Nephron (organoid): ENCODE results near the gene MYOF.

Source experiments
- H3K27ac Mint-ChIP-seq, 3 experiments: 2 replicates each; pipeline ENCODE4 v1.8.0; 2020; ENCODE audit warnings: mixed read lengths in 3 of 3, mild to moderate bottlenecking in 2 of 3, moderate library complexity in 1 of 3
- H3K27me3 Mint-ChIP-seq: 2 replicates; pipeline ENCODE4 v1.8.0; 2021; ENCODE audit warnings: low read depth, mild to moderate bottlenecking, moderate library complexity, mixed read lengths
- H3K36me3 Mint-ChIP-seq: 2 replicates; pipeline ENCODE4 v1.8.0; 2020; ENCODE audit warnings: low read depth, mixed read lengths
- H3K4me1 Mint-ChIP-seq: 2 replicates; pipeline ENCODE4 v1.8.0; 2020; ENCODE audit warnings: mixed read lengths
- H3K4me3 Mint-ChIP-seq, 3 experiments: 2 replicates each; pipeline ENCODE4 v1.8.0; 2020; ENCODE audit warnings: mild to moderate bottlenecking in 3 of 3, mixed read lengths in 3 of 3, moderate library complexity in 2 of 3
- H3K9me3 Mint-ChIP-seq: 2 replicates; pipeline ENCODE4 v1.8.0; 2020; ENCODE audit warnings: mixed read lengths
- TF ChIP-seq, protein P1 (sequence below), 3 experiments: fragments of 200-600 bp; sonication (generic); IDR thresholded peaks; one replicate each; pipeline ENCODE4 v1.5.0; 2021; ENCODE audit warnings: antibody characterized with exemption in 3 of 3; ENCODE audit not compliant: unreplicated experiment in 3 of 3

The MYOF gene

DNA sequence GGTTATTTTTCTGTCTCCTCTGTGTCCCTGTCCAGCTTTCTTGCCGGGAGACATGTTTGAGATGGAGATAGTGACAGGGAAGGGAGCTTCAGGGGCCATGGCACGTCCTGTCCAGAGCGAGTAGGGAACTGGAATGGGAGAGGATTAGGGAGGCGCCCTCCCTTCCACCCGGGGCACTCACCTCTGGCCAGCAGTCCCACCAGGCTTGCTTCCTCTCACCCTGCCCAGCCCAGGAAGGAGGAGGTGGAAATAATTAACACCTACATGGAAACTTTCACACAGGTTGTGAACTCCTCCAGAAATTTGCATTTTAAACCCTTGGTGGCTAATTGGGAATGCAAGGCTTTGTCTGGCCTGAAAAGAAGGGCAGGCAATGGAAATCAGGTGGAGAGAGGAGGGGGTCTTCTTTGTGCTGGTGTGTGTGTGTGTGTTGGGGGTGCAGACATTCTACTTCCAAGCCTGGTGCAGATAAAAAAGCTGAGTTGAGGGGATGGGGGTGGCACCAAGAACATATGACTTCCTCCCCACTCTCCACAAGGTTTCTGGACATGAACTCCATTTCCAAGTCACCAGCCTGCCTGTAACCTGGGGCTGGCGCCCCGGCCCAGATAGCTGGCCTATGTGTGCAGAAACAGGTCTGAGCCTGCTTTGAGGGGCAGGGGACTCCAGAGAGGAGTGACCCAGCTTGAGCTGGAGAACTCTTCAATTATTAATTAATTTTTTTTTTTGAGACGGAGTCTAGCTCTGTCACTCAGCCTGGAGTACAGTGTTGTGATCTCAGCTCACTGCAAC is 209.1 kb downstream of the MYOF start:
- Mint-ChIP-seq H3K4me3 (no peak overlapping the region), H3K9me3 (peaks cover 13% of the 10 kb centered on the region), H3K27me3 (peaks cover 4% of the 10 kb centered on the region), H3K4me1 (no peaks in the 10 kb centered on the region), H3K36me3 (no peaks in the 10 kb centered on the region), H3K27ac (peak overlapping the region in 1 of 3 experiments; percentile 91)
- TF ChIP-seq, protein P1, sequence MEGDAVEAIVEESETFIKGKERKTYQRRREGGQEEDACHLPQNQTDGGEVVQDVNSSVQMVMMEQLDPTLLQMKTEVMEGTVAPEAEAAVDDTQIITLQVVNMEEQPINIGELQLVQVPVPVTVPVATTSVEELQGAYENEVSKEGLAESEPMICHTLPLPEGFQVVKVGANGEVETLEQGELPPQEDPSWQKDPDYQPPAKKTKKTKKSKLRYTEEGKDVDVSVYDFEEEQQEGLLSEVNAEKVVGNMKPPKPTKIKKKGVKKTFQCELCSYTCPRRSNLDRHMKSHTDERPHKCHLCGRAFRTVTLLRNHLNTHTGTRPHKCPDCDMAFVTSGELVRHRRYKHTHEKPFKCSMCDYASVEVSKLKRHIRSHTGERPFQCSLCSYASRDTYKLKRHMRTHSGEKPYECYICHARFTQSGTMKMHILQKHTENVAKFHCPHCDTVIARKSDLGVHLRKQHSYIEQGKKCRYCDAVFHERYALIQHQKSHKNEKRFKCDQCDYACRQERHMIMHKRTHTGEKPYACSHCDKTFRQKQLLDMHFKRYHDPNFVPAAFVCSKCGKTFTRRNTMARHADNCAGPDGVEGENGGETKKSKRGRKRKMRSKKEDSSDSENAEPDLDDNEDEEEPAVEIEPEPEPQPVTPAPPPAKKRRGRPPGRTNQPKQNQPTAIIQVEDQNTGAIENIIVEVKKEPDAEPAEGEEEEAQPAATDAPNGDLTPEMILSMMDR (IDR thresholded peaks at IDR 0.05; ENCODE audit: unreplicated experiment in 3 of 3): no peak

DNA sequence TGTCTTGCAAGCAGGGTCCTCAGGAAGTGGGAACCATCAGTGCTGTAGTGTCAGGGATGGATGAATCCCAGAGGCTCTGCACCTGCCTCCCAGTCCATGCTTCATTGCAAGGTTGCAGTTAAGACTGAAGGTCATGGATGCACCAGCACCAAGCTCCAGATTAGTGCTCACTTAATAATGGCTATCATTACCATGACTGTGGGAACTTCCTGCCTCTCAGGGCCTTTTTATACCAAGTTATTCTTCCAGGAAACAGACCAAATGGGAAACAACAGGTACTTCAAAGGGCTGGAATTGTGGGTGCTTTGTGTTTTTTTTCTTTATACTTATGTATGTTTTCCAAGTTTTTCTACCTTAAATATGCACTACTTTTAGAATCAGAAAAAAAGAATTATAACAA is 210.8 kb downstream of the MYOF start:
- TF ChIP-seq, protein P1 (IDR thresholded peaks at IDR 0.05; ENCODE audit: unreplicated experiment in 3 of 3): no peak
- no peak overlapping the region for H3K4me3 Mint-ChIP-seq
- peaks cover 13% of the 10 kb centered on the region for H3K9me3 Mint-ChIP-seq
- H3K27ac Mint-ChIP-seq: no peak overlapping the region
- peaks cover 4% of the 10 kb centered on the region for H3K27me3 Mint-ChIP-seq
- no peaks in the 10 kb centered on the region for H3K36me3 Mint-ChIP-seq
- no peaks in the 10 kb centered on the region for H3K4me1 Mint-ChIP-seq

DNA sequence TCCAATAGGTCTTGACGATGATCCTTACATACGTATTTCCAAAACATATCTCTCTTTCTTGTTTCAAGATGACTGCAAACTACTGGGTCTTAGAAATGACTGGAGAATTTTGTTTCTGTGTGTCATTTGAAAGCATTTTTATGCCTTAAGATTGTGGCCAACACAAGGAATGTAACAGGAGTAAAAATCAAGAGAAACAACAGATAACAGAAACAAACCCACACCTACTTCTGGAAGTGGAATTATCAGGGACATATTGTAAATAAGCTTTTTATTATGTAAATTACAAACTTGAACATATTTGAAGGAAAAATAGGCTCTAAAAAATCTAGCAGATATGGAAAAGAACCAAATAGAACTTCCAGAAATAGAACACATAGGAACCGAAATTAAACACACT is 212.9 kb downstream of the MYOF start:
- Mint-ChIP-seq H3K4me3 (no peak overlapping the region), H3K4me1 (no peaks in the 10 kb centered on the region), H3K9me3 (peaks cover 13% of the 10 kb centered on the region), H3K27me3 (peaks cover 4% of the 10 kb centered on the region), H3K27ac (no peak overlapping the region), H3K36me3 (no peaks in the 10 kb centered on the region)
- TF ChIP-seq, protein P1 (IDR thresholded peaks at IDR 0.05; ENCODE audit: unreplicated experiment in 3 of 3): no peak

DNA sequence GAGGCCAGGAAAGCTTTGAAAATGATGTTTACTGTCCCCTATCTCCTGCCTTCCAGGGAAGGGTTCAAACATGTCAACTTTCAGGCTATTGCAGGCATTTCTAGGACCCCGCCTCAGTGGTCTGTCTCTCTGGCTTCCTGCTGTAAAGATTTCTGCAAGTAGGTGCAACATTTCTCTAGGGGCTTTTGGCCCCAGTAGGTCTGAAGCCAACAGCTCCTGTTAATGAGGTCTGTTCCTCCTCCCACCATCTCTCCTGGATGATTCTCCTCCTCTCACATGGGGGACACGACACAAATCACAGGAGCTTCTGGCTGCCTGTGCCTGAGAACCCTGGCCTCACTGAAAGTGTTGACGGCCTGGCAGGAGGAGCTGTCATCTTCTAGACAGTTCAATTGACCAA is 214.1 kb downstream of the MYOF start:
- TF ChIP-seq, protein P1 (IDR thresholded peaks at IDR 0.05; ENCODE audit: unreplicated experiment in 3 of 3): no peak
- Mint-ChIP-seq H3K27ac (no peak overlapping the region), H3K36me3 (no peaks in the 10 kb centered on the region), H3K4me1 (no peaks in the 10 kb centered on the region), H3K9me3 (peaks cover 13% of the 10 kb centered on the region), H3K4me3 (no peak overlapping the region), H3K27me3 (peaks cover 4% of the 10 kb centered on the region)

DNA sequence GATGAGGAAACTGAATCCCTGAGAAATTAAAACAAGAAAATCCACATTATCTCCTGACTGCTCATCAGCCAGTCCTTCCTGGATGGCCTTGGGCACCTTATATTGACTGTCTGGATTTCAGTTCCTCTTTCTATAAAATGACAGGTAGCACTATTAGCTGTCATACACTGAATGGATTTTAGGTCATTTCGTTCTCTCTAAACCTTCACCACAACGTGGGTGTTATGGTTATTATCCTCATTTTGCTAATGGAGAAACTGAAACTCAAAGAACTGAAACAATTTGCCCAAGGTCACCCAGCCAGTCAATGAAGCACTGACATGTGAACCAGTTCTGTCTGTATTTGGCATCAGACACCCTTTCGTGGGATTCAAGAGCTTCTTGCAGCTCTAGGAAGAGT is 214.6 kb downstream of the MYOF start:
- H3K27me3 Mint-ChIP-seq: peaks cover 4% of the 10 kb centered on the region
- no peaks in the 10 kb centered on the region for H3K36me3 Mint-ChIP-seq
- no peak overlapping the region for H3K27ac Mint-ChIP-seq
- H3K9me3 Mint-ChIP-seq: peaks cover 13% of the 10 kb centered on the region
- H3K4me3 Mint-ChIP-seq: no peak overlapping the region
- H3K4me1 Mint-ChIP-seq: no peaks in the 10 kb centered on the region
- TF ChIP-seq, protein P1 (IDR thresholded peaks at IDR 0.05; ENCODE audit: unreplicated experiment in 3 of 3): no peak

DNA sequence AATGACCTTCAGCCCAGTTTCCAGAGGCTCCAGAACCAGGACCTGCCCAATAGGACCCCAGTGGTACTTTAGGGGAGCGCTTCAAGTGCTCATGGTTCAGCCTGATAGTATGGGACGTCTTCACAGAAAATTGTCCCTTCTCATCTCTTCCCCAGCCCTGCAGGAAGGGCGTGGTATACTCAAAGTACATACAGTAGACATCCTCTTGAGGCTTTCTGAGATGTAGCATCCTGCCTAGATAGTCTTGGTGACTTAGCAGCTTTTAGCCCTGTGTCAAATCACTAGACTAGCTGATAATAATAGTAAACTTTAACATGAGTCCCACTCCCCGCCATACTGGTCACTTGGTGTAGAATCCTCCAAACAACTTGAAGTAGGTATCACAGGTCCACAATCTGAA is 215.3 kb downstream of the MYOF start:
- H3K4me1 Mint-ChIP-seq: no peaks in the 10 kb centered on the region
- TF ChIP-seq, protein P1 (IDR thresholded peaks at IDR 0.05; ENCODE audit: unreplicated experiment in 3 of 3): no peak
- H3K4me3 Mint-ChIP-seq: no peak overlapping the region
- no peaks in the 10 kb centered on the region for H3K36me3 Mint-ChIP-seq
- no peak overlapping the region for H3K27ac Mint-ChIP-seq
- peaks cover 13% of the 10 kb centered on the region for H3K9me3 Mint-ChIP-seq
- H3K27me3 Mint-ChIP-seq: peaks cover 4% of the 10 kb centered on the region
